HEK293 (cell line): ENCODE measurements around the gene SOX13.

ENCODE experiments used
- GLI4 ChIP-seq: fragments of 450-650 bp; formaldehyde crosslinking; IDR thresholded peaks from 2 replicates; pipeline ENCODE4 v1.5.1; 2016; ENCODE audit warnings: missing biosample characterization, missing genetic modification characterization
- SALL2 ChIP-seq: fragments of 450-650 bp; formaldehyde crosslinking; IDR thresholded peaks from 2 replicates; pipeline ENCODE4 v1.5.0; 2017; ENCODE audit warnings: missing biosample characterization, mild to moderate bottlenecking, missing genetic modification characterization, borderline replicate concordance
- SP2 ChIP-seq: fragments of 450-650 bp; formaldehyde crosslinking; IDR thresholded peaks from 2 replicates; pipeline ENCODE4 v1.5.1; 2016; ENCODE audit warnings: missing biosample characterization, missing genetic modification characterization
- ZBTB1 ChIP-seq: fragments of 450-650 bp; formaldehyde crosslinking; IDR thresholded peaks from 2 replicates; pipeline ENCODE4 v1.5.1; 2016; ENCODE audit warnings: missing biosample characterization, missing genetic modification characterization
- ZNF184 ChIP-seq: fragments of 450-650 bp; IDR thresholded peaks from 2 replicates; pipeline ENCODE4 v1.5.1; 2018; ENCODE audit warnings: missing biosample characterization, mild to moderate bottlenecking, missing genetic modification characterization
- ZNF416 ChIP-seq: fragments of 450-650 bp; formaldehyde crosslinking; IDR thresholded peaks from 2 replicates; pipeline ENCODE4 v1.5.1; 2016; ENCODE audit warnings: missing biosample characterization, missing genetic modification characterization
- ZNF610 ChIP-seq: fragments of 450-650 bp; formaldehyde crosslinking; IDR thresholded peaks from 2 replicates; pipeline ENCODE4 v1.5.1; 2016; ENCODE audit warnings: missing biosample characterization, missing genetic modification characterization, borderline replicate concordance
- ZNF623 ChIP-seq: fragments of 450-650 bp; formaldehyde crosslinking; IDR thresholded peaks from 2 replicates; pipeline ENCODE4 v1.5.1; 2016; ENCODE audit warnings: missing biosample characterization, missing genetic modification characterization
- ZNF654 ChIP-seq: fragments of 450-650 bp; formaldehyde crosslinking; IDR thresholded peaks from 2 replicates; pipeline ENCODE4 v1.5.1; 2016; ENCODE audit warnings: low read depth, missing biosample characterization, missing genetic modification characterization
- ZNF670 ChIP-seq: fragments of 450-650 bp; formaldehyde crosslinking; IDR thresholded peaks from 2 replicates; pipeline ENCODE4 v1.5.1; 2016; ENCODE audit warnings: missing biosample characterization, missing genetic modification characterization, low read depth
- ZNF785 ChIP-seq: fragments of 450-650 bp; formaldehyde crosslinking; IDR thresholded peaks from 2 replicates; pipeline ENCODE4 v1.5.1; 2016; ENCODE audit warnings: missing biosample characterization, missing genetic modification characterization
- TF ChIP-seq, protein P1 (sequence below): fragments of 450-650 bp; formaldehyde crosslinking; IDR thresholded peaks from 2 replicates; pipeline ENCODE4 v1.5.1; 2016; ENCODE audit warnings: missing biosample characterization, missing genetic modification characterization
- TF ChIP-seq, protein P2 (sequence below): fragments of 450-650 bp; formaldehyde crosslinking; IDR thresholded peaks from 2 replicates; pipeline ENCODE4 v1.5.1; 2016; ENCODE audit warnings: missing biosample characterization, missing genetic modification characterization
- TF ChIP-seq, protein P3 (sequence below): fragments of 450-650 bp; formaldehyde crosslinking; IDR thresholded peaks from 2 replicates; pipeline ENCODE4 v1.5.1; 2016; ENCODE audit warnings: missing biosample characterization, missing genetic modification characterization

DNA sequence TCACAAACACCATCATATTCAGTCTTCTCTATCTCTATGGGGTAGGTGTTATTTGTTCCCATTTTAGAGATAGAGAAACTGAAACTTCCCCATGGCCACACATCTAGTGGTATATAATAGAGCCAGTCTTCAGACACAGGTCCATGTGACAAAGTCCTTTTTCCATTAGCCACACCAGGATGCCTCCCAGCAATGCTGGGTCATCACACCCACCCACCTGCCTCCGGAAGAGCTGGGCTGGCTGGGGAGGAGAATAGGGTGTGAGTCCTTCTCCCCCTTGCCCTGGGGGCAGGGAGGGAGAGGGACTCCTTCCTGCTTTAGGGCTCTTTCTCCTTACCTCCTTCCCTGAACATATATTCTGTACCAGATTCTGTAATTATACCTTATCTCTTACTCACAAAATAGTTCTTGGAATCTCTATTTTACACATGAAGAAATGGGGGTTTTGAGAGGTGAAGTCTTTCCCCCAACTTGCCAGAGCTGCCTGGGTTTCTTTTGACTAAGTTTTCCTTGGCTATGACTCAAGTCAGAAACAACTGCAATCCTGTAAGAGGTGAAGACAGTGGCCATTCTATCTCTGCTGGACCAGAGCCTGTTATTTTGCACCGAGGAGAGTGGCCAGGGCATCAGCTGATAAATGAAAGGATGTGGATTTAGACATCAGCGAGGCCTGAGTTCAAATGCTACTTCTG is 30.0 kb downstream of the SOX13 start:
- TF ChIP-seq, protein P1, sequence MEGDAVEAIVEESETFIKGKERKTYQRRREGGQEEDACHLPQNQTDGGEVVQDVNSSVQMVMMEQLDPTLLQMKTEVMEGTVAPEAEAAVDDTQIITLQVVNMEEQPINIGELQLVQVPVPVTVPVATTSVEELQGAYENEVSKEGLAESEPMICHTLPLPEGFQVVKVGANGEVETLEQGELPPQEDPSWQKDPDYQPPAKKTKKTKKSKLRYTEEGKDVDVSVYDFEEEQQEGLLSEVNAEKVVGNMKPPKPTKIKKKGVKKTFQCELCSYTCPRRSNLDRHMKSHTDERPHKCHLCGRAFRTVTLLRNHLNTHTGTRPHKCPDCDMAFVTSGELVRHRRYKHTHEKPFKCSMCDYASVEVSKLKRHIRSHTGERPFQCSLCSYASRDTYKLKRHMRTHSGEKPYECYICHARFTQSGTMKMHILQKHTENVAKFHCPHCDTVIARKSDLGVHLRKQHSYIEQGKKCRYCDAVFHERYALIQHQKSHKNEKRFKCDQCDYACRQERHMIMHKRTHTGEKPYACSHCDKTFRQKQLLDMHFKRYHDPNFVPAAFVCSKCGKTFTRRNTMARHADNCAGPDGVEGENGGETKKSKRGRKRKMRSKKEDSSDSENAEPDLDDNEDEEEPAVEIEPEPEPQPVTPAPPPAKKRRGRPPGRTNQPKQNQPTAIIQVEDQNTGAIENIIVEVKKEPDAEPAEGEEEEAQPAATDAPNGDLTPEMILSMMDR (tag by site-specific recombination) = no peak
- TF ChIP-seq ZNF670 (tag by site-specific recombination) (no peak), ZNF416 (tag by site-specific recombination) (no peak), SP2 (tag by site-specific recombination) (no peak), ZNF654 (tag by site-specific recombination) (no peak), ZNF623 (tag by site-specific recombination) (no peak), SALL2 (no peak), ZNF610 (tag by site-specific recombination) (no peak), ZNF785 (tag by site-specific recombination) (no peak), GLI4 (tag by site-specific recombination) (no peak), ZNF184 (no peak), ZBTB1 (no peak)
- TF ChIP-seq, protein P2, sequence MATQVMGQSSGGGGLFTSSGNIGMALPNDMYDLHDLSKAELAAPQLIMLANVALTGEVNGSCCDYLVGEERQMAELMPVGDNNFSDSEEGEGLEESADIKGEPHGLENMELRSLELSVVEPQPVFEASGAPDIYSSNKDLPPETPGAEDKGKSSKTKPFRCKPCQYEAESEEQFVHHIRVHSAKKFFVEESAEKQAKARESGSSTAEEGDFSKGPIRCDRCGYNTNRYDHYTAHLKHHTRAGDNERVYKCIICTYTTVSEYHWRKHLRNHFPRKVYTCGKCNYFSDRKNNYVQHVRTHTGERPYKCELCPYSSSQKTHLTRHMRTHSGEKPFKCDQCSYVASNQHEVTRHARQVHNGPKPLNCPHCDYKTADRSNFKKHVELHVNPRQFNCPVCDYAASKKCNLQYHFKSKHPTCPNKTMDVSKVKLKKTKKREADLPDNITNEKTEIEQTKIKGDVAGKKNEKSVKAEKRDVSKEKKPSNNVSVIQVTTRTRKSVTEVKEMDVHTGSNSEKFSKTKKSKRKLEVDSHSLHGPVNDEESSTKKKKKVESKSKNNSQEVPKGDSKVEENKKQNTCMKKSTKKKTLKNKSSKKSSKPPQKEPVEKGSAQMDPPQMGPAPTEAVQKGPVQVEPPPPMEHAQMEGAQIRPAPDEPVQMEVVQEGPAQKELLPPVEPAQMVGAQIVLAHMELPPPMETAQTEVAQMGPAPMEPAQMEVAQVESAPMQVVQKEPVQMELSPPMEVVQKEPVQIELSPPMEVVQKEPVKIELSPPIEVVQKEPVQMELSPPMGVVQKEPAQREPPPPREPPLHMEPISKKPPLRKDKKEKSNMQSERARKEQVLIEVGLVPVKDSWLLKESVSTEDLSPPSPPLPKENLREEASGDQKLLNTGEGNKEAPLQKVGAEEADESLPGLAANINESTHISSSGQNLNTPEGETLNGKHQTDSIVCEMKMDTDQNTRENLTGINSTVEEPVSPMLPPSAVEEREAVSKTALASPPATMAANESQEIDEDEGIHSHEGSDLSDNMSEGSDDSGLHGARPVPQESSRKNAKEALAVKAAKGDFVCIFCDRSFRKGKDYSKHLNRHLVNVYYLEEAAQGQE (tag by site-specific recombination) = no peak
- TF ChIP-seq, protein P3, sequence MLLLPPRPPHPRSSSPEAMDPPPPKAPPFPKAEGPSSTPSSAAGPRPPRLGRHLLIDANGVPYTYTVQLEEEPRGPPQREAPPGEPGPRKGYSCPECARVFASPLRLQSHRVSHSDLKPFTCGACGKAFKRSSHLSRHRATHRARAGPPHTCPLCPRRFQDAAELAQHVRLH (tag by site-specific recombination) = no peak
